Measurements from ENCODE around the gene EPHA2.

DNA sequence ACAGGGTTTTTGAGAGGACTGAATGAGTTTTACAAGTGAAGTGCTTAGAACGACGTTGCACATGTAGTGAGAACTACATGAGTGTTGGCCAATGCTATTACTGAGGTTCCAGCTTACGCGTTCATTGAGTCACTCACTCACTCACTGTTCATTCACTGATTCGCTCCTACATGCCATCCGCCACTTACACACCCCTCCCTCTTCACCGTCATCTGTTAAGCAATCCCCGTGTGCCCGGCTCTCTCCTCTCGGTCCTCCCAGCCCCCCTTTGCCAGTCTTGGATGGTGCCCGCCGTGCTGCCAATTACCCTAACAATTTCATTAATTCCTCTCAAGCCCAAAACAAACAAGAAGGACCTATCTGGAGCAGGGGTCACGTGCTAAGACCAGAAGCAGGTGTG is 27.3 kb upstream of the EPHA2 start:
- TF ChIP-seq, protein P1, sequence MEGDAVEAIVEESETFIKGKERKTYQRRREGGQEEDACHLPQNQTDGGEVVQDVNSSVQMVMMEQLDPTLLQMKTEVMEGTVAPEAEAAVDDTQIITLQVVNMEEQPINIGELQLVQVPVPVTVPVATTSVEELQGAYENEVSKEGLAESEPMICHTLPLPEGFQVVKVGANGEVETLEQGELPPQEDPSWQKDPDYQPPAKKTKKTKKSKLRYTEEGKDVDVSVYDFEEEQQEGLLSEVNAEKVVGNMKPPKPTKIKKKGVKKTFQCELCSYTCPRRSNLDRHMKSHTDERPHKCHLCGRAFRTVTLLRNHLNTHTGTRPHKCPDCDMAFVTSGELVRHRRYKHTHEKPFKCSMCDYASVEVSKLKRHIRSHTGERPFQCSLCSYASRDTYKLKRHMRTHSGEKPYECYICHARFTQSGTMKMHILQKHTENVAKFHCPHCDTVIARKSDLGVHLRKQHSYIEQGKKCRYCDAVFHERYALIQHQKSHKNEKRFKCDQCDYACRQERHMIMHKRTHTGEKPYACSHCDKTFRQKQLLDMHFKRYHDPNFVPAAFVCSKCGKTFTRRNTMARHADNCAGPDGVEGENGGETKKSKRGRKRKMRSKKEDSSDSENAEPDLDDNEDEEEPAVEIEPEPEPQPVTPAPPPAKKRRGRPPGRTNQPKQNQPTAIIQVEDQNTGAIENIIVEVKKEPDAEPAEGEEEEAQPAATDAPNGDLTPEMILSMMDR (IDR thresholded peaks at IDR 0.05; ENCODE audit: low read depth, low read length) = no peak
- no peak for TF ChIP-seq POLR2A (IDR thresholded peaks at IDR 0.05; ENCODE audit: extremely low read depth, insufficient read length)
